Measurements from ENCODE around the gene SMAD3. TPM values are rescaled to one million over a fixed set of nuclear protein-coding genes. Genes with fewer than 3 reads are reported as not detected.

The SMAD3 gene
- total RNA-seq, 2 experiments from 2014 or later = 74.1 to 75.9 TPM

- H3K4me1 Mint-ChIP-seq = peaks cover 4% of the 10 kb centered on the region
- H3K9me3 Mint-ChIP-seq = no peaks in the 10 kb centered on the region
- H3K27me3 Mint-ChIP-seq = no peaks in the 10 kb centered on the region
- no peak for DNase-seq
- POLR2A ChIA-PET = no interaction called here
- ATAC-seq (ENCODE audit: low read depth) = peak; percentile 30
- peaks cover 32% of the 10 kb centered on the region for H3K36me3 Mint-ChIP-seq
- H3K4me3 Mint-ChIP-seq = no peak overlapping the region
- H3K27ac Mint-ChIP-seq = peak overlapping the region; percentile 55
Observed at GRCh38 chr15:67192185-67192820, 126.9 kb downstream of the SMAD3 start.

- H3K36me3 Mint-ChIP-seq = peaks cover 40% of the 10 kb centered on the region
- ATAC-seq (ENCODE audit: low read depth) (no peak), DNase-seq (no peak)
- H3K4me1 Mint-ChIP-seq = peaks cover 9% of the 10 kb centered on the region
- no peaks in the 10 kb centered on the region for H3K27me3 Mint-ChIP-seq
- no peaks in the 10 kb centered on the region for H3K9me3 Mint-ChIP-seq
- H3K4me3 Mint-ChIP-seq = no peak overlapping the region
- POLR2A ChIA-PET = no interaction called here
- H3K27ac Mint-ChIP-seq = peak overlapping the region; percentile 13
Observed at GRCh38 chr15:67193223-67193990, 128.0 kb downstream of the SMAD3 start.

DNA sequence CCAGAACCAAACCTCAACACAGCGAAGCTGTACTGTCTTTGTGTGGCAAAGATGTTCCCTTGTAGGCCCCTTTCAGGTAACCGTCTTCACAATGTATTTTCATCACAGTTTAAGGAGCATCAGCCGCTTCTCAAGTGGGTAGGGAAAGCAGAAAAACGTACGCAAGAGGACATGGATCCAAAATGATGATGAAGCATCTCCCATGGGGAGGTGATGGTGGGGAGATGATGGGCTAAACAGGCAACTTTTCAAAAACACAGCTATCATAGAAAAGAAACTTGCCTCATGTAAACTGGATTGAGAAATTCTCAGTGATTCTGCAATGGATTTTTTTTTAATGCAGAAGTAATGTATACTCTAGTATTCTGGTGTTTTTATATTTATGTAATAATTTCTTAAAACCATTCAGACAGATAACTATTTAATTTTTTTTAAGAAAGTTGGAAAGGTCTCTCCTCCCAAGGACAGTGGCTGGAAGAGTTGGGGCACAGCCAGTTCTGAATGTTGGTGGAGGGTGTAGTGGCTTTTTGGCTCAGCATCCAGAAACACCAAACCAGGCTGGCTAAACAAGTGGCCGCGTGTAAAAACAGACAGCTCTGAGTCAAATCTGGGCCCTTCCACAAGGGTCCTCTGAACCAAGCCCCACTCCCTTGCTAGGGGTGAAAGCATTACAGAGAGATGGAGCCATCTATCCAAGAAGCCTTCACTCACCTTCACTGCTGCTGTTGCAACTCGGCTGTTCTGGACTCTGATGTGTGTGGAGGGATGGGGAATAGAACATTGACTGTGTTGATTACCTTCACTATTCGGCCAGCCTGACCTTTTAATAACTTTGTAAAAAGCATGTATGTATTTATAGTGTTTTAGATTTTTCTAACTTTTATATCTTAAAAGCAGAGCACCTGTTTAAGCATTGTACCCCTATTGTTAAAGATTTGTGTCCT lies 129.0 kb downstream of the SMAD3 start:
- H3K27ac Mint-ChIP-seq = peak overlapping the region; percentile 7
- no peaks in the 10 kb centered on the region for H3K27me3 Mint-ChIP-seq
- peaks cover 39% of the 10 kb centered on the region for H3K36me3 Mint-ChIP-seq
- H3K4me1 Mint-ChIP-seq = peaks cover 12% of the 10 kb centered on the region
- no peaks in the 10 kb centered on the region for H3K9me3 Mint-ChIP-seq
- ATAC-seq (ENCODE audit: low read depth) = no peak
- POLR2A ChIA-PET = no interaction called here
- no peak for DNase-seq
- H3K4me3 Mint-ChIP-seq = no peak overlapping the region

- DNase-seq = no peak
- peaks cover 46% of the 10 kb centered on the region for H3K36me3 Mint-ChIP-seq
Observed at GRCh38 chr15:67195305-67195704, 129.9 kb downstream of the SMAD3 start.

DNA sequence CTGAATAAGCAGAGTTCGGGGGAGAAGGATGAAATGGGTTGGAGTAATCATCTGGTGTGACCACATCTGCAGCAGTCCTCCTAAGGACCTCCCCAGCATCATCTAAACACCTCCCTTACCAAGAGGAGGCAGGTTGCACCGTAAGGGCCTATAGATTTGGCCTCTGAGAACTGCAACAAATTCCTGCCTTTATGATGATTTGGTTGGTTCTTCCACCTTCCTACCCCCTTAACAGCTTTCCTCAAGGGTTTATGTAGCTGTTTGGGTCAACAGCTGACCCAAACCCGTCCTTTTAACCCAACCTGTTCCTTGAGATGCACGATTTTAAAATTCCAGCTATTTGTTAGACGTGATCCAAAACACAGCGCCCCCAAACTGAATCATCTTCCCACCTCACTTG lies 130.8 kb downstream of the SMAD3 start:
- Mint-ChIP-seq H3K36me3 (peaks cover 46% of the 10 kb centered on the region), H3K27ac (no peak overlapping the region), H3K4me3 (no peak overlapping the region), H3K27me3 (no peaks in the 10 kb centered on the region), H3K9me3 (no peaks in the 10 kb centered on the region), H3K4me1 (peaks cover 12% of the 10 kb centered on the region)
- no peak for DNase-seq
- ATAC-seq (ENCODE audit: low read depth) = no peak
- POLR2A ChIA-PET = interaction anchor here (0.7 kb wide), 1 partner anchor 126 kb away, joined by 3 read pairs; no protein-coding TSS in a partner anchor

More at GRCh38 chr15:67195305-67195704, 129.9 kb downstream of the SMAD3 start:
- POLR2A ChIA-PET = interaction anchor here (0.7 kb wide), 1 partner anchor 125 kb away, joined by 3 read pairs; no protein-coding TSS in a partner anchor
- H3K27ac Mint-ChIP-seq = no peak overlapping the region
- no peaks in the 10 kb centered on the region for H3K27me3 Mint-ChIP-seq
- peaks cover 12% of the 10 kb centered on the region for H3K4me1 Mint-ChIP-seq
- H3K9me3 Mint-ChIP-seq = no peaks in the 10 kb centered on the region
- ATAC-seq (ENCODE audit: low read depth) = no peak
- no peak overlapping the region for H3K4me3 Mint-ChIP-seq

GRCh38 chr15:67196672-67197363 lies 131.4 kb downstream of the SMAD3 start:
- ATAC-seq (ENCODE audit: low read depth) (no peak), DNase-seq (no peak)

DNA sequence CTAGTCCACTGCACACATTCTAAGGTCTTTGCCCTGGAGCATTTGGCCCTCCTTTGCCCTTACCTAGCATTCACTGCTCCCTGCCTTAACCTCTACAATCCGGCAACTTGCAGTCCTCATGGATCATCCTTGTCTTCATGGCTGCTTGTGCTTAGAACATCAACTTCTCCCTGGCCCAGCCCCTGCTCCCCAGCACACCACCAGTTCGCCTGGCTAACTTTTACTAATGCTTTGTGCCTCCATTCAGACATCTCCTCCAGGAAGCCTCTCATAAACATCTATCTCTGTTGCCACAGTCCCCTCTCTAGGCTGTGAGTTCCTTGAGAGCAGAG lies 131.9 kb downstream of the SMAD3 start:
- DNase-seq (no peak), ATAC-seq (ENCODE audit: low read depth) (no peak)
- H3K4me1 Mint-ChIP-seq = peaks cover 10% of the 10 kb centered on the region
- H3K27ac Mint-ChIP-seq = no peak overlapping the region
- peaks cover 56% of the 10 kb centered on the region for H3K36me3 Mint-ChIP-seq
- POLR2A ChIA-PET = no interaction called here
- H3K9me3 Mint-ChIP-seq = no peaks in the 10 kb centered on the region
- H3K4me3 Mint-ChIP-seq = no peak overlapping the region
- no peaks in the 10 kb centered on the region for H3K27me3 Mint-ChIP-seq

More at GRCh38 chr15:67196672-67197363, 131.4 kb downstream of the SMAD3 start:
- no peak overlapping the region for H3K4me3 Mint-ChIP-seq
- peaks cover 12% of the 10 kb centered on the region for H3K4me1 Mint-ChIP-seq
- POLR2A ChIA-PET = no interaction called here
- peak overlapping the region; percentile 15 for H3K27ac Mint-ChIP-seq
- H3K36me3 Mint-ChIP-seq = peaks cover 52% of the 10 kb centered on the region
- H3K9me3 Mint-ChIP-seq = no peaks in the 10 kb centered on the region
- no peaks in the 10 kb centered on the region for H3K27me3 Mint-ChIP-seq

GRCh38 chr15:67198157-67198754 lies 132.9 kb downstream of the SMAD3 start:
- peaks cover 58% of the 10 kb centered on the region for H3K36me3 Mint-ChIP-seq
- DNase-seq (no peak), ATAC-seq (ENCODE audit: low read depth) (peak; percentile 66)
- H3K4me3 Mint-ChIP-seq = no peak overlapping the region
- no peaks in the 10 kb centered on the region for H3K9me3 Mint-ChIP-seq
- peaks cover 8% of the 10 kb centered on the region for H3K4me1 Mint-ChIP-seq
- no peaks in the 10 kb centered on the region for H3K27me3 Mint-ChIP-seq
- H3K27ac Mint-ChIP-seq = peak overlapping the region; percentile 14
- POLR2A ChIA-PET = no interaction called here

GRCh38 chr15:67199391-67199790 lies 134.0 kb downstream of the SMAD3 start:
- Mint-ChIP-seq H3K27me3 (no peaks in the 10 kb centered on the region), H3K36me3 (peaks cover 59% of the 10 kb centered on the region), H3K4me1 (peaks cover 8% of the 10 kb centered on the region), H3K9me3 (no peaks in the 10 kb centered on the region), H3K4me3 (no peak overlapping the region), H3K27ac (no peak overlapping the region)
- no peak for DNase-seq
- ATAC-seq (ENCODE audit: low read depth) = no peak
- POLR2A ChIA-PET = no interaction called here

GRCh38 chr15:67199881-67200763 lies 134.7 kb downstream of the SMAD3 start:
- peaks cover 61% of the 10 kb centered on the region for H3K36me3 Mint-ChIP-seq
- POLR2A ChIA-PET = interaction anchor here (0.7 kb wide), 1 partner anchor 53 kb away, joined by 3 read pairs; no protein-coding TSS in a partner anchor

DNA sequence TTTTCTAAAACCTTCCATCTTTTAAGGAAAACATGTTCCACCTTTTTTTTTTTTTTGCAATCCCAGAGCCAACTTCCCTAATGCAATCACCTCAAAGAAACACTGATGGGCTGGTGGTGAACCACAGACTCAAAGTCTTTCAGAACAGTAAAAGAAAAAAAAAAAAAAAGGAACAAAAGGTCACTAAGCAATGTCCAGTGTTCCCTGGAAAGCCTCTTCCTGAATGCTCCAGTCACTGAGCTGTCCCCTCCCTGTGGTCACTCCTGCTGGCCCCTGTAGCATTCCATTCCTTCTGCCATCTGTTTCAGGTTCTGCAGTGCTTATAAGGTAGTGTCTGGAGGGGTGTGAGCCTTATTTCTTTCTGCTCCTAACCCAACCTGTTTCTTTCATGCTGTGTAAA lies 135.7 kb downstream of the SMAD3 start:
- no peaks in the 10 kb centered on the region for H3K9me3 Mint-ChIP-seq
- H3K27ac Mint-ChIP-seq = no peak overlapping the region
- no peaks in the 10 kb centered on the region for H3K27me3 Mint-ChIP-seq
- H3K4me3 Mint-ChIP-seq = no peak overlapping the region
- ATAC-seq (ENCODE audit: low read depth) (no peak), DNase-seq (no peak)
- H3K4me1 Mint-ChIP-seq = peaks cover 8% of the 10 kb centered on the region
- peaks cover 64% of the 10 kb centered on the region for H3K36me3 Mint-ChIP-seq
- POLR2A ChIA-PET = interaction anchor here (0.7 kb wide), 1 partner anchor 54 kb away, joined by 3 read pairs; no protein-coding TSS in a partner anchor

More at GRCh38 chr15:67199881-67200763, 134.7 kb downstream of the SMAD3 start:
- H3K27me3 Mint-ChIP-seq = no peaks in the 10 kb centered on the region
- DNase-seq (no peak), ATAC-seq (ENCODE audit: low read depth) (no peak)
- no peak overlapping the region for H3K27ac Mint-ChIP-seq
- H3K4me3 Mint-ChIP-seq = no peak overlapping the region
- H3K9me3 Mint-ChIP-seq = no peaks in the 10 kb centered on the region
- peaks cover 8% of the 10 kb centered on the region for H3K4me1 Mint-ChIP-seq

DNA sequence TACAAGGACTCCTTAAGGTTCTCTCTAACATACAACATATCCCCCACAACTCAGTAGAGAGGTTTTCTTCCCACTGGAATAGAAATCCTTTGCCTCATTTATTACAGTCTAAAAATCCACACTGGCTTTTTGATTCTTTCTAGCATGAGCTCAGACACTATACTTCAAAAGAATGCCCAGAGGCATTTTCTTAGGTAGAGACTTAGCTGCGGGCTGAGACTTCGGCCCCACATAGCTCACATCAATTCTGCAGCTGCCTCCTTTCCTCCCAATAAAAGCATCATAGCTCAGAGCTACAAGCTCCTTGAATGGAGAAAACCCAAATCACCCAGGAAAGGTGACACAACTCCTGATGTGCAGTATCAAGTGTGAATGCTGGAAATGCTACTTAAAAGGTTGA lies 136.7 kb downstream of the SMAD3 start:
- Mint-ChIP-seq H3K36me3 (peaks cover 57% of the 10 kb centered on the region), H3K27me3 (no peaks in the 10 kb centered on the region), H3K27ac (no peak overlapping the region), H3K4me3 (no peak overlapping the region), H3K9me3 (no peaks in the 10 kb centered on the region), H3K4me1 (peaks cover 8% of the 10 kb centered on the region)
- POLR2A ChIA-PET = no interaction called here
- ATAC-seq (ENCODE audit: low read depth) (no peak), DNase-seq (no peak)
